Naive thymus-derived CD4-positive, alpha-beta T cell (primary cell): ENCODE measurements around the gene TMEM62. TPM values are rescaled to one million over a fixed set of nuclear protein-coding genes. Genes with fewer than 3 reads are reported as not detected.

Experiments
- ATAC-seq: fragments of 150-1000 bp; cut with Tn5 transposase; 2 replicates; pipeline ENCODE4 v1.10.0; 2021; ENCODE audit warnings: mild to moderate bottlenecking, moderate library complexity
- CTCF ChIA-PET: fragments of 350-600 bp; sonication (Branson Sonifier 250); formaldehyde crosslinking; loops from one replicate; lab custom pipeline; 2021; ENCODE audit warnings: antibody characterized with exemption; lab: Charles Lee
- POLR2A ChIA-PET: fragments of 350-600 bp; sonication (Branson Sonifier 250); formaldehyde crosslinking; loops from one replicate; lab custom pipeline; 2021; ENCODE audit warnings: antibody characterized with exemption, inconsistent platforms; lab: Charles Lee
- DNase-seq, 9 donors: peaks; one replicate each; pipeline versions ENCODE4 v3.0.0 to v3.0.0-alpha.2; 2020 to 2022; ENCODE audit warnings: mixed read lengths in 1 of 9
- H3K27ac ChIP-seq: one replicate; pipeline ENCODE4 v1.7.0; 2013; ENCODE audit warnings: mild to moderate bottlenecking, low read depth, low read length, moderate library complexity
- H3K27me3 ChIP-seq, 2 donors: one replicate each; pipeline ENCODE4 v1.7.0; 2013; ENCODE audit warnings: low read length in 2 of 2, mild to moderate bottlenecking in 2 of 2, moderate library complexity in 2 of 2; ENCODE audit not compliant: control insufficient read depth in 2 of 2, insufficient read depth in 2 of 2
- H3K36me3 ChIP-seq, 3 experiments: 1 replicate in 2 of 3; 2 replicates in 1 of 3; pipeline ENCODE4 v1.7.0; 2013; ENCODE audit warnings: low read length in 3 of 3, mild to moderate bottlenecking in 3 of 3, moderate library complexity in 1 of 3; ENCODE audit not compliant: insufficient read depth in 3 of 3, control insufficient read depth in 2 of 3
- H3K4me1 ChIP-seq, 2 donors: one replicate each; pipeline ENCODE4 v1.7.0; 2013; ENCODE audit warnings: low read length in 2 of 2, mild to moderate bottlenecking in 2 of 2, moderate library complexity in 1 of 2; ENCODE audit not compliant: control insufficient read depth in 2 of 2, insufficient read depth in 2 of 2
- H3K4me3 ChIP-seq: 2 replicates; pipeline ENCODE4 v1.7.0; 2013; ENCODE audit warnings: mild to moderate bottlenecking, low read length
- H3K9me3 ChIP-seq, 3 experiments: 1 replicate in 2 of 3; 2 replicates in 1 of 3; pipeline ENCODE4 v1.7.0; 2013; ENCODE audit warnings: low read length in 3 of 3; ENCODE audit not compliant: control insufficient read depth in 2 of 3
- H3K27ac Mint-ChIP-seq, 9 donors: one replicate each; pipeline ENCODE4 v1.8.0; 2020 to 2022; ENCODE audit warnings: mixed read lengths in 9 of 9, mild to moderate bottlenecking in 8 of 9, moderate library complexity in 5 of 9, inconsistent platforms in 2 of 9
- H3K27me3 Mint-ChIP-seq, 5 donors: one replicate each; pipeline ENCODE4 v1.8.0; 2021 to 2022; ENCODE audit warnings: mixed read lengths in 5 of 5, mild to moderate bottlenecking in 1 of 5
- H3K36me3 Mint-ChIP-seq, 5 donors: one replicate each; pipeline ENCODE4 v1.8.0; 2020 to 2022; ENCODE audit warnings: mixed read lengths in 5 of 5, mild to moderate bottlenecking in 3 of 5, inconsistent platforms in 1 of 5
- H3K4me1 Mint-ChIP-seq, 7 donors: one replicate each; pipeline ENCODE4 v1.8.0; 2020 to 2022; ENCODE audit warnings: mixed read lengths in 7 of 7, mild to moderate bottlenecking in 3 of 7, inconsistent platforms in 1 of 7
- H3K4me3 Mint-ChIP-seq, 10 donors: one replicate each; pipeline ENCODE4 v1.8.0; 2020 to 2022; ENCODE audit warnings: mild to moderate bottlenecking in 10 of 10, mixed read lengths in 10 of 10, moderate library complexity in 6 of 10, inconsistent platforms in 2 of 10
- H3K9me3 Mint-ChIP-seq, 11 donors: one replicate each; pipeline ENCODE4 v1.8.0; 2020 to 2022; ENCODE audit warnings: mixed read lengths in 11 of 11, mild to moderate bottlenecking in 4 of 11, inconsistent platforms in 1 of 11, moderate library complexity in 1 of 11
- intact Hi-C, 2 donors: fragments of 100-400 bp; cut with micrococcal nuclease; formaldehyde crosslinking; loops; one replicate each; pipeline ENCODE4 v1.15.1; 2023
- polyA plus RNA-seq, 2 donors: library from polyadenylated mRNA; unstranded; fragments of 300-500 nt; fragmentation: Illumina TruSeq; gene quantifications; one replicate each; pipeline ENCODE4 v1.2.3, GENCODE V29; 2021
- total RNA-seq, 6 experiments: library from RNA in 5 of 6; stranded (reverse) in 5 of 6; gene quantifications; 1 replicate in 5 of 6; 2 replicates in 1 of 6; pipeline ENCODE4 v1.2.3 and lab custom pipeline; 2021 to 2026

Gene TMEM62
- total RNA-seq (10 to 100 TPM; 12.0 to 21.5 (median 17.7) TPM), polyA plus RNA-seq (1 to 10 TPM; 3.6 to 6.0 TPM), total RNA-seq (lab: John Stamatoyannopoulos, UW) (12.1 reads per million, percentile 40 among the genes with 10 or more reads in this experiment)

DNA sequence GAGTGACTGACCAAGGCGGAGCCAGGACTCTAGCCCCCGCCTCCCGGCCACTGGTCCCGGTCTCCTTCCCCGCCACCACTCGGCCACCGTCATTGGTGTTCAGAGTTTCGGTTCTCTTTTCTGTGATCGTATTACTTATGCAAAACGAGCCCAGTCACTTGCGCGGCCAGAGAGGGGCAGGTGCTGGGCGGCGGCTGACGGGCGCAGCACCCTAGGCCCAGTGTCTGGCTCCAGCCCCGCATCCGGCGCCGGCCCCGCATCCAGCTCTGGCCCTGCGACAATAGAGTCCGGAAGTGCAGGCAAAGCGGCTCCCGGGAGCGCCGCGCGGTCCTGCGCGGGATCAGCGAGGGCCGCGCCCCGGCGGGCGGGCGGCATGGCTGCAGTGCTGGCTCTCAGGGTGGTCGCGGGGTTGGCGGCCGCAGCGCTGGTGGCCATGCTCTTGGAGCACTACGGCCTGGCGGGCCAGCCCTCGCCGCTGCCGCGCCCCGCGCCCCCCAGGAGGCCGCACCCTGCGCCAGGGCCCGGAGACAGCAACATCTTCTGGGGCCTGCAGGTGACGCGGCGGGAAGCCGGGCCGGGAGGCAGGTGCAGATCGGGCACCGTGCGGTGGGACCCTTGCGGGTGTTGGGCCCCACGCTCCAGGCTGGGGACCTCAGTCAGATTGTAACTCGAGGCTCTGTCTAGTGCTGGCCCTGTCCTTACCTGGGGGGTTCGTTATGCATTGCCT is at the start of gene TMEM62:
Gene TMEM62, plus strand, starts transcription at position 157 of the 727 bp plus-strand sequence. Its CDS starts 217 bp downstream, at position 374.
- no peaks in the 10 kb centered on the region for H3K27me3 ChIP-seq
- peak; percentile 88 for ATAC-seq
- H3K36me3 Mint-ChIP-seq: peaks cover 4 to 22% (median 15%) of the 10 kb centered on the region in 5 donors
- peaks cover 0 to 11% (median 5%) of the 10 kb centered on the region in 11 donors for H3K9me3 Mint-ChIP-seq
- peaks cover 0 to 8% (median 0%) of the 10 kb centered on the region in 3 experiments for H3K36me3 ChIP-seq
- H3K4me3 ChIP-seq: peak within 1 kb of the TSS; percentile 65
- H3K27ac Mint-ChIP-seq: peak within 1 kb of the TSS; percentile 77 to 93 (median 89)
- peak within 1 kb of the TSS; percentile 72 for H3K27ac ChIP-seq
- peak within 1 kb of the TSS; percentile 86 to 97 (median 95) for H3K4me3 Mint-ChIP-seq
- peak; percentile 33 to 67 (median 46) for DNase-seq
- no peaks in the 10 kb centered on the region for H3K9me3 ChIP-seq
- H3K27me3 Mint-ChIP-seq: peaks cover 0 to 15% (median 7%) of the 10 kb centered on the region in 5 donors
- CTCF ChIA-PET: no interaction called here
- peaks cover 6 to 11% of the 10 kb centered on the region in 2 donors for H3K4me1 ChIP-seq
- POLR2A ChIA-PET: interaction anchor here (0.7 to 1.3 kb wide), 3 partner anchors 27 to 200 kb away, joined by 3 to 6 read pairs (median 4); partner anchors contain the start of gene UBR1
- intact Hi-C loops: loop anchor here (1.0 to 5.0 kb wide), 7 partner anchors 10 to 52 kb away; partner anchors contain the start of genes CCNDBP1 (in 1 of the 2) and UBR1 (in 1 of the 2)
- H3K4me1 Mint-ChIP-seq: peaks cover 13 to 29% (median 22%) of the 10 kb centered on the region in 7 donors

DNA sequence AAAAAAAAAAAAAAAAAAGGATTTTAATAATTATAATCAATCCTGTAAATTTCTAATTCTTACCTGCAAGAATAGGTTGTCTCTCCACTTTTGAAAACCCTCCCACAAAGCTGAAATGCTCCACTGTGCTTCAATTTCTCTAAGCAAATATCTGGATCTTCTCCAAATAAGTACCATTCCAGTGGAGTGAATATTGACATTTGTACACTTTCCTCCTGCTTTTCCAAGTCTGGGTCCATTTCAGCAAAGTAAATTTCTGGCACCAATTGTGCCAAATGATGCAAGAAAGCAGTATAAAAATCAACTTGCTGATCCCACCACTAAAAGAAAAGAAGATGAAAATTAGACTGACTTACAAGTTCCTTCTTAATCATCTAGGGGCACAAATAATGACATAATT is 47.5 kb upstream of the TMEM62 start:
- no peaks in the 10 kb centered on the region for H3K27me3 Mint-ChIP-seq
- H3K27ac Mint-ChIP-seq: peak overlapping the region in 1 of 9 donors; percentile 10
- ATAC-seq: no peak
- Histone ChIP-seq H3K27ac (no peak overlapping the region), H3K27me3 (no peaks in the 10 kb centered on the region), H3K4me3 (no peak overlapping the region), H3K9me3 (no peaks in the 10 kb centered on the region), H3K36me3 (peaks cover 0 to 24% (median 5%) of the 10 kb centered on the region in 3 experiments), H3K4me1 (no peaks in the 10 kb centered on the region)
- no peak for DNase-seq
- ChIA-PET CTCF (no interaction called here), POLR2A (no interaction called here)
- H3K4me3 Mint-ChIP-seq: no peak overlapping the region
- no peaks in the 10 kb centered on the region for H3K9me3 Mint-ChIP-seq
- intact Hi-C loops: no loop called here
- H3K4me1 Mint-ChIP-seq: peaks cover 10 to 43% (median 30%) of the 10 kb centered on the region in 7 donors
- H3K36me3 Mint-ChIP-seq: peaks cover 3 to 41% (median 29%) of the 10 kb centered on the region in 5 donors

DNA sequence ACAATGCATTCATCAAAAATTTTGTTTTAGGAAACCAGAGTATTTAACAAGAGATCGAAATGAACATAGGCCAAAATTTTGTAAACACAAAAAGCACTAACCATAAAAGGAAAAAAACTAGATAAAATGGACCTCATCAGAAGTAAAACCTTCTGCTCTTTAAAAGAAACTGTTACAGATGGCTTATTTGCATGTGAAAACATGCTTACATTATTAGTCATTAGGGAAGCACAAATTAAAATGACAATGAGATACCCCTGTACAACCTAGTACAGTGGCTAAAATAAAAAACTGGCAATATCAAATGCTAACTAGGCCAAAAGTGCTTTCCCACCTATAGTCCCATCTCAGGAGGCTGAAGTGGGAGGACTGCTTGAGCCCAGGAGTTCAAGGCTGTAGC is 46.8 kb upstream of the TMEM62 start:
- Histone ChIP-seq H3K4me3 (no peak overlapping the region), H3K36me3 (peaks cover 0 to 24% (median 5%) of the 10 kb centered on the region in 3 experiments), H3K4me1 (no peaks in the 10 kb centered on the region), H3K9me3 (no peaks in the 10 kb centered on the region), H3K27me3 (no peaks in the 10 kb centered on the region), H3K27ac (no peak overlapping the region)
- intact Hi-C loops: no loop called here
- no peak overlapping the region for H3K4me3 Mint-ChIP-seq
- POLR2A ChIA-PET: no interaction called here
- no peak for DNase-seq
- CTCF ChIA-PET: interaction anchor here (0.5 kb wide), 1 partner anchor 26 kb away, joined by 3 read pairs; no protein-coding TSS in a partner anchor
- ATAC-seq: no peak
- H3K36me3 Mint-ChIP-seq: peaks cover 3 to 41% (median 29%) of the 10 kb centered on the region in 5 donors
- no peaks in the 10 kb centered on the region for H3K9me3 Mint-ChIP-seq
- H3K4me1 Mint-ChIP-seq: peaks cover 10 to 43% (median 30%) of the 10 kb centered on the region in 7 donors
- no peaks in the 10 kb centered on the region for H3K27me3 Mint-ChIP-seq
- peak overlapping the region in 4 of 9 donors; percentile 1 to 75 (median 17) for H3K27ac Mint-ChIP-seq

DNA sequence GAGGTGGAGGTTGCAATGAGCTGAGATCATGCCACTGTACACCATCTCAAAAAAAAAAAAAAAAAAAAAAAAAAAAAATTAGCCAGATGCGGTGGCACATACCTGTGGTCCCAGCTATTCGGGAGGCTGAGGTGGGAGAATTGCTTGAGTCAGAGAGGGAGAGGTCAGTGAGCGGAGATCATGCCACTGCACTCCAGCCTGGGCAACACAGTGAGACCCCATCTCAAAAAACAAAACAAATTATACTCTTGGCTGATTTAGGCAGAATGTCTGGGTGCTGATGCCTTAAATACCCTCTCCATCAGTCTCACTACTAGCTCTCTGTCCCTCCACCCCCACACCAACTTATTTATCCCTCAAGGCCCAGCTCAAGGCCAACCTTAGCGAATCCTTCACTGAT is 41.5 kb upstream of the TMEM62 start:
- H3K27me3 Mint-ChIP-seq: no peaks in the 10 kb centered on the region
- H3K9me3 Mint-ChIP-seq: no peaks in the 10 kb centered on the region
- H3K27ac Mint-ChIP-seq: peak overlapping the region in 2 of 9 donors; percentile 55 to 59
- Histone ChIP-seq H3K9me3 (no peaks in the 10 kb centered on the region), H3K27ac (no peak overlapping the region), H3K4me1 (no peaks in the 10 kb centered on the region), H3K36me3 (peaks cover 0 to 5% (median 0%) of the 10 kb centered on the region in 3 experiments), H3K27me3 (no peaks in the 10 kb centered on the region), H3K4me3 (no peak overlapping the region)
- peaks cover 29 to 71% (median 49%) of the 10 kb centered on the region in 7 donors for H3K4me1 Mint-ChIP-seq
- ATAC-seq: no peak
- intact Hi-C loops: no loop called here
- no peak for DNase-seq
- POLR2A ChIA-PET: no interaction called here
- no peak overlapping the region for H3K4me3 Mint-ChIP-seq
- CTCF ChIA-PET: no interaction called here
- peaks cover 5 to 36% (median 18%) of the 10 kb centered on the region in 5 donors for H3K36me3 Mint-ChIP-seq

DNA sequence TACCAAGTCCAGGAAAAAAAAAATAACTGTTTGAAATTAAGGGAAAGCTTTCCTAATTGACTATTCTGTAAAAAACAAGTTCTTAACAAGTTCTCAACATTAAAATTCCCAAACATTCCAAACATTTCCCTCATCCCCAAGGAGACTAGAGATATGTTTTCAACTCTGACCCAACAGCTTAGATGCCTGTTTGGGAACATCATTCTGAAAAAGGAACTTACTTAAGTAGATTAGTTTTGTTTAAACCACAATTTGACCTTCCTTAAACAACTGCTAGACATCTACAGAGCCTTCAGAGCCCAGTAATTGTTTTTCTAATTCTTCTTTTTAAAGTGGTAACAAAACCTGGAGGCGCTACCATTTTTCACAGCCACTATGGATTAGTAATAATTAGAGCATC is 40.4 kb upstream of the TMEM62 start:
- H3K36me3 Mint-ChIP-seq: peaks cover 5 to 39% (median 23%) of the 10 kb centered on the region in 5 donors
- CTCF ChIA-PET: no interaction called here

DNA sequence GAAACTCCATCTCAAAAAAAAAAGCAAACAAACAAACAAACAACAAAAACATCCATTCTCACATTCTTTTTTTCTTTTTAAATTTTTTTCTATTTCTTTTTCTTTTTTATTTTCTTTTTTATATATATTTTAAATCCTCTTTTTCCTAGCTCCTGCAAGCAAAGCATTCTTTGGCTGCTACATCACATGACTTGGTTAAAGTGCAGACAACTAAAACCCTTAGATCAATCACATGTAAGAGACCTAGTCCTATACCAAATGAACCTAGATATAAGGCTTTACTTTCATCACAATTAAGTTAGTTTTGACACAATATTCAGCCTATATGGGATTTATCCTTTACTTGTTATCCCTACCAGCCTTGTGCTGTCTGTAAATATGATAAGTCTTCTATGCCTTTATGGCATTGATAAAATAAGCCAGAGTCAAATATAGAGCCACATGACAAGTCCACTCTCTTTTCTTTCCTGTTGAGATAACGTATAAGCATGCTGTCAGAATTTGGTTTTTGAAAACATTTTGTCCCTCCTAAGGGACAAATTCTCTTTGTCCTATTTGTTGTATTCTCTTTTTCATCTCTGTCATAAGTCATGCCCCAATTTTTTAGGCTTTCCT is 38.9 kb upstream of the TMEM62 start:
- H3K4me1 ChIP-seq: no peaks in the 10 kb centered on the region
- peaks cover 0 to 13% (median 0%) of the 10 kb centered on the region in 3 experiments for H3K36me3 ChIP-seq
- peak overlapping the region in 1 of 9 donors; percentile 2 for H3K27ac Mint-ChIP-seq
- H3K27me3 ChIP-seq: no peaks in the 10 kb centered on the region
- H3K9me3 Mint-ChIP-seq: no peaks in the 10 kb centered on the region
- POLR2A ChIA-PET: no interaction called here
- no peaks in the 10 kb centered on the region for H3K9me3 ChIP-seq
- H3K4me1 Mint-ChIP-seq: peaks cover 20 to 80% (median 65%) of the 10 kb centered on the region in 7 donors
- no peak for ATAC-seq
- H3K27me3 Mint-ChIP-seq: no peaks in the 10 kb centered on the region
- H3K27ac ChIP-seq: no peak overlapping the region
- H3K4me3 ChIP-seq: no peak overlapping the region
- H3K4me3 Mint-ChIP-seq: no peak overlapping the region
- no peak for DNase-seq
- peaks cover 5 to 42% (median 24%) of the 10 kb centered on the region in 5 donors for H3K36me3 Mint-ChIP-seq
- CTCF ChIA-PET: no interaction called here
- intact Hi-C loops: loop anchor here in 1 of 2 donors (5.0 kb wide), 1 partner anchor 38 kb away; the partner anchor contains the start of gene TMEM62

More for the DNA sequence above, 40.4 kb upstream of the TMEM62 start:
- H3K27ac Mint-ChIP-seq: no peak overlapping the region
- intact Hi-C loops: no loop called here
- H3K27me3 ChIP-seq: no peaks in the 10 kb centered on the region
- H3K4me3 Mint-ChIP-seq: no peak overlapping the region
- H3K4me1 Mint-ChIP-seq: peaks cover 27 to 77% (median 57%) of the 10 kb centered on the region in 7 donors
- ATAC-seq: no peak
- peaks cover 0 to 13% (median 0%) of the 10 kb centered on the region in 3 experiments for H3K36me3 ChIP-seq
- H3K9me3 Mint-ChIP-seq: no peaks in the 10 kb centered on the region
- POLR2A ChIA-PET: interaction anchor here (0.5 to 0.9 kb wide), 2 partner anchors 13 to 1434 kb away, joined by 3 to 6 read pairs; partner anchors contain the start of gene UBR1
- H3K27ac ChIP-seq: no peak overlapping the region
- H3K9me3 ChIP-seq: no peaks in the 10 kb centered on the region
- H3K4me3 ChIP-seq: no peak overlapping the region
- H3K27me3 Mint-ChIP-seq: no peaks in the 10 kb centered on the region
- DNase-seq: no peak
- H3K4me1 ChIP-seq: no peaks in the 10 kb centered on the region
